Measurements from ENCODE around the gene AGTRAP. TPM values are rescaled to one million over a fixed set of nuclear protein-coding genes. Genes with fewer than 3 reads are reported as not detected.

The AGTRAP gene
- total RNA-seq, 1 donor from 2014 or later: 49.4 TPM

DNA sequence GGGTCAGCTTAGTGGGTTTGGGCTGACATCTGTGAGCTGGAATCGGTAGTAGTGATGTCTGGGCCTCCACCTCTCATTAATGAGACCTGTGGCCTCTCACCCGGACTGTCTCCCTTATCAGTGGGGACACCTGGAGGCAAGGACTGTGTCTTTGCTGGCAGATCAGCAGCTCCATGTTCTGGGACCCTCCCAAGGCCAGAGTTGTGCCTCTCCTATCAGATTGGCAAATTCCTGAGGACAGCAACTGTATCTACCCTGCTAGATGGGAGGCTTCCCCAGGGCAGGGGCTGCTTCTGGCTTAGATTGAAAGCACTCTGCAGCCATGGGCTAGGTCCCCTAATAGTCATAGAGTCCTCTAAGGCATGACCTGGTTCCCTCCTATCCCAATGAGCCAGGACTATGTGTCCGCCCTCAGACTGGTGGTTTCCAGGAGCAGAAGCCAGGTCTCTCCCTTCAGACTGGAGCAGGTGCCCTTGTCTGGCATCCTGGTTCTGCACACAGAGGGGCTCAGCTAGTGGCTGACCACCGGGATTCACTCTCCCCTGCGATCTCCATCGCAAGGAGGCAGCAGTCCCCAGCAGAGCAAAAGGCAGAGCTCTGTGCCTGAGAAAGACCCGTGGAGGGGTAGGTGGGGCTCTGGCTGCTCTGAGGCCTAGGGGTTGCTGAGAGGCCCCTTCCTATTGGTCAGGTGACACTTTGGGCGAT is 38.6 kb upstream of the AGTRAP start:
- no peak overlapping the region for H3K27ac ChIP-seq
- H3K4me3 ChIP-seq: no peak overlapping the region
- H3K9me3 ChIP-seq: no peaks in the 10 kb centered on the region
- H3K36me3 ChIP-seq: no peaks in the 10 kb centered on the region
- TF ChIP-seq, protein P1, sequence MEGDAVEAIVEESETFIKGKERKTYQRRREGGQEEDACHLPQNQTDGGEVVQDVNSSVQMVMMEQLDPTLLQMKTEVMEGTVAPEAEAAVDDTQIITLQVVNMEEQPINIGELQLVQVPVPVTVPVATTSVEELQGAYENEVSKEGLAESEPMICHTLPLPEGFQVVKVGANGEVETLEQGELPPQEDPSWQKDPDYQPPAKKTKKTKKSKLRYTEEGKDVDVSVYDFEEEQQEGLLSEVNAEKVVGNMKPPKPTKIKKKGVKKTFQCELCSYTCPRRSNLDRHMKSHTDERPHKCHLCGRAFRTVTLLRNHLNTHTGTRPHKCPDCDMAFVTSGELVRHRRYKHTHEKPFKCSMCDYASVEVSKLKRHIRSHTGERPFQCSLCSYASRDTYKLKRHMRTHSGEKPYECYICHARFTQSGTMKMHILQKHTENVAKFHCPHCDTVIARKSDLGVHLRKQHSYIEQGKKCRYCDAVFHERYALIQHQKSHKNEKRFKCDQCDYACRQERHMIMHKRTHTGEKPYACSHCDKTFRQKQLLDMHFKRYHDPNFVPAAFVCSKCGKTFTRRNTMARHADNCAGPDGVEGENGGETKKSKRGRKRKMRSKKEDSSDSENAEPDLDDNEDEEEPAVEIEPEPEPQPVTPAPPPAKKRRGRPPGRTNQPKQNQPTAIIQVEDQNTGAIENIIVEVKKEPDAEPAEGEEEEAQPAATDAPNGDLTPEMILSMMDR (IDR thresholded peaks at IDR 0.05): no peak
- TF ChIP-seq POLR2A (IDR thresholded peaks at IDR 0.05) (no peak), POLR2AphosphoS5 (IDR thresholded peaks at IDR 0.05; ENCODE audit: insufficient read depth in 1 of 2, low read depth in 1 of 2) (no peak)
- DNase-seq (ENCODE audit: extremely low spot score in 2 of 2): no peak
- no peaks in the 10 kb centered on the region for H3K27me3 ChIP-seq
- peaks cover 19% of the 10 kb centered on the region for H3K4me1 ChIP-seq
- intact Hi-C loops (cut with DNase I): no loop called here

DNA sequence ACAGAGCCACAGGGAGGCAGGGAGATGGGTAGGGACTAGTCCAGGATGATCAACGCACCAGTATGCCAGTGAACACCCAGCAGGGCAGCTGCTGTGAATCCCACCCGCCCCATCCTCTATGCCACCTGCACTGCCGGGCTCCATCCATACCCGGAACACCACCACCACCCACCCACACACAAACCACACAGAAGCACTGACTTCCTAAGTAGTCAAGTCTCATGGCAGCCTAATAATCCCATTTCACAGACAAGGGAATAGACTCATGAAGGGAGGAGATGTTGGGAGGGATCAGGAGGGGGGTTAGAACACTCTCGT is 38.1 kb upstream of the AGTRAP start:
- TF ChIP-seq, protein P1 (IDR thresholded peaks at IDR 0.05): no peak
- Histone ChIP-seq H3K9me3 (no peaks in the 10 kb centered on the region), H3K4me1 (peaks cover 14% of the 10 kb centered on the region), H3K27ac (no peak overlapping the region), H3K27me3 (no peaks in the 10 kb centered on the region), H3K4me3 (no peak overlapping the region), H3K36me3 (no peaks in the 10 kb centered on the region)
- no peak for DNase-seq (ENCODE audit: extremely low spot score in 2 of 2)
- intact Hi-C loops (cut with DNase I): no loop called here

DNA sequence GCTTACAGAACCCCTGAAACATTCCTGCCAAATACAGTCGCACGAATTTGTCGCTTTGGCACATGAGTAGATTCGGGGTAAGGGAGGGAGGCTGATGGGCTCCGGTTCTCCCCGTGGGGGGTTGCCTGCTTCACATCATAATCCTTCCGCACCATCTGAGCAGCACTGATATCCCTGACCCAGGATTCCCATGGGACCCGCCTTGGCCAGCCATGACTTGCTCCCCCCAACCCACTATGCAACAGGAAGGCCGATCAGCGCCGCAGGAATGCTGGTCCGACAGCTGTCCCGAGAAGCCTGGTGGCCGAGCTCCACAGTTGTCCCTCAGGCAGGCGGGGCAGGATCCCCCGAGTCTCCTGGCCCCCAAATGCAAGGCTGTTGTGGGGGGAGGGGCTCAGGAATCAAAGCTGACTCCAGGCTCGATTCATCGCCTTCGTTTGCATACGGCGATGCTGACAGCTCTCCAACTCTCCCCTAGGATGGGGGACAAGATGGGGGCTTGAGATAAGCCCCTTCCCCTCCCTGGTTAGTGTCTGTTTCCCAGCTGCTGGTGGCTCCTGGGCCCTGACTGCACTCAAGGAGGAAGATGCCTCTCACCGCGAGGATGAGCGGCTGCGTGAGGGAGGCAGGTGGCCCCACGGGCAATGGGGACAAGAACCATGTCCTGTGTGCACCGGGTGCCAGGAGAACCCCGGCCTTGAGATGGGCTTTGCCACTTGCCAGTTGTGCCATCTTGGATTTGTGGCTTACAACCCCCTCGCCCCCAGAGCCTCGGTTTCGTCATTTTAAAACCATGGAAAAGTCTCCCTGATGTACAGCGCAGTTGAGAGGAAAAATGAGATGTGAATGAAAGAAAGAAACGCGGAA is 35.1 kb upstream of the AGTRAP start:
- intact Hi-C loops (cut with DNase I): no loop called here
- H3K27me3 ChIP-seq: no peaks in the 10 kb centered on the region

DNA sequence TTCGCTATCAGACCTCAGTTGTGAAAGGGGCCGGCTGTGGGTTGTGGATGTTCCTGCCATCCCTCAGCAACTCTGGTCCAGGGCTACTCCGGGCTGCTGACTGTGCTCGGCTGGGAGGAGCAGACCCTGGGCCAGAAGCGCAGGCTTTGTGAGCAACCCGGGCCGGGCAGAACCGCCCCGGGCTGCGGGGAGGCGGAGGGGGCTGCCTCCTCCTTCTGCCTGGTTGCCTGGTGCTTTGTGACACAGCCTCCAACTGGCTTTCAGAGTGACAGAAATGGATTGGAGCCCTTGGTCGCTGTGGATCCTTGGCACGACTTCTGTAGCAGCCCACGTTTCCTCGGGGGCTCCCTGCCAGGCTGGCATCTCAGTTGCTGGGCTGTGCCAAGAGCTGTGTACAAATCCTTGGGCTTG is 34.4 kb upstream of the AGTRAP start:
- intact Hi-C loops (cut with DNase I): no loop called here
- Histone ChIP-seq H3K27me3 (no peaks in the 10 kb centered on the region), H3K36me3 (no peaks in the 10 kb centered on the region), H3K4me1 (peaks cover 11% of the 10 kb centered on the region), H3K4me3 (no peak overlapping the region), H3K9me3 (no peaks in the 10 kb centered on the region), H3K27ac (no peak overlapping the region)
- TF ChIP-seq POLR2AphosphoS5 (IDR thresholded peaks at IDR 0.05; ENCODE audit: insufficient read depth in 1 of 2, low read depth in 1 of 2) (no peak), POLR2A (IDR thresholded peaks at IDR 0.05) (no peak)
- TF ChIP-seq, protein P1 (IDR thresholded peaks at IDR 0.05): no peak
- DNase-seq (ENCODE audit: extremely low spot score in 2 of 2): no peak

More for the DNA sequence above, 35.1 kb upstream of the AGTRAP start:
- H3K4me3 ChIP-seq: no peak overlapping the region
- TF ChIP-seq POLR2AphosphoS5 (IDR thresholded peaks at IDR 0.05; ENCODE audit: insufficient read depth in 1 of 2, low read depth in 1 of 2): no peak
- TF ChIP-seq, protein P1 (IDR thresholded peaks at IDR 0.05): no peak
- no peak for TF ChIP-seq POLR2A (IDR thresholded peaks at IDR 0.05)
- no peaks in the 10 kb centered on the region for H3K9me3 ChIP-seq
- H3K27ac ChIP-seq: no peak overlapping the region
- H3K4me1 ChIP-seq: peaks cover 11% of the 10 kb centered on the region
- DNase-seq (ENCODE audit: extremely low spot score in 2 of 2): no peak
- no peaks in the 10 kb centered on the region for H3K36me3 ChIP-seq
